SJCRH30 (cell line): ENCODE data around the gene ZCCHC9. TPM values are rescaled to one million over a fixed set of nuclear protein-coding genes. Genes with fewer than 3 reads are reported as not detected.

Experiments
- DNase-seq, 2 experiments: peaks; one replicate each; pipeline ENCODE4 v3.0.0-alpha.2; 2015 to 2020
- H3K27ac ChIP-seq: fragments of 250-450 bp; sonication (Bioruptor Pico); 2 replicates; pipeline ENCODE4 v1.5.1; 2020; ENCODE audit warnings: mild to moderate bottlenecking, moderate library complexity
- H3K27me3 ChIP-seq: fragments of 250-450 bp; sonication (Bioruptor Pico); 2 replicates; pipeline ENCODE4 v1.5.1; 2020; ENCODE audit warnings: mild to moderate bottlenecking, moderate library complexity
- H3K36me3 ChIP-seq: fragments of 250-450 bp; sonication (Bioruptor Pico); 2 replicates; pipeline ENCODE4 v1.5.1; 2020; ENCODE audit warnings: mild to moderate bottlenecking, moderate library complexity
- H3K4me1 ChIP-seq: fragments of 250-450 bp; sonication (Bioruptor Pico); 2 replicates; pipeline ENCODE4 v1.5.1; 2020; ENCODE audit warnings: mild to moderate bottlenecking, moderate library complexity
- H3K4me3 ChIP-seq: fragments of 250-450 bp; sonication (Bioruptor Pico); 2 replicates; pipeline ENCODE4 v1.5.1; 2020; ENCODE audit warnings: mild to moderate bottlenecking, moderate library complexity
- H3K9me3 ChIP-seq: fragments of 250-450 bp; sonication (Bioruptor Pico); replicated peaks from 2 replicates; pipeline ENCODE4 v1.5.1; 2020; ENCODE audit warnings: mild to moderate bottlenecking, moderate library complexity
- total RNA-seq: library from RNA; depleted of rRNA; stranded (reverse); fragments of >200 nt; shearing (Covaris generic); gene quantifications from 2 replicates; pipeline ENCODE4 v1.2.3, GENCODE V29; 2014; rRNA removed

Gene ZCCHC9
- total RNA-seq, 1 experiment from 2014 or later: 46.9 TPM

DNA sequence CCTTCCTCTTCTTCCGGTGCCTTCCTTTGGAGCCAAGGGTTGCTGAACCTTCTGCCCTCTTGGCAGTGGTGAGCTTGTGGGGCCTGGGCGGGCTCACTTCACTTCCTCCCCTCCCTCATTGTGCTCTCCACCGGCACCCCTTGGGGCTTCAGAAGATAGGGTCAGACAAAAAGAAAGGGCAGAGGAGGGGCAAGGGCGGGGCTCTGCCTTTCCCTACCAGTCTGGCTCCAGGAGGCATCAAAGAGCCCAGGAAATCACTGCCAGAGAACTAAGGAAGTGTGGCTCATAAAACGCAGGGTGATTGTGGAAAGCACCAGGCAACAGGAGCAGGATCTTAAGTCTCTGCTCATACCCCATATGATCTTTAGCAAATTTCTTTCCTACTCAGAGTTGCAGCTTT, 57.7 kb downstream of the ZCCHC9 start:
- no peak overlapping the region for H3K27ac ChIP-seq

GRCh38 chr5:81359881-81360280, 58.5 kb downstream of the ZCCHC9 start:
- H3K27me3 ChIP-seq: no peaks in the 10 kb centered on the region
- H3K4me1 ChIP-seq: no peaks in the 10 kb centered on the region
- no peak for DNase-seq
- no peak overlapping the region for H3K27ac ChIP-seq
- H3K9me3 ChIP-seq: no peaks in the 10 kb centered on the region
- H3K4me3 ChIP-seq: no peak overlapping the region
- H3K36me3 ChIP-seq: no peaks in the 10 kb centered on the region

More for the DNA sequence above, 57.7 kb downstream of the ZCCHC9 start:
- no peaks in the 10 kb centered on the region for H3K4me1 ChIP-seq
- no peak overlapping the region for H3K4me3 ChIP-seq
- no peaks in the 10 kb centered on the region for H3K36me3 ChIP-seq
- DNase-seq: no peak
- H3K9me3 ChIP-seq: no peaks in the 10 kb centered on the region
- H3K27me3 ChIP-seq: no peaks in the 10 kb centered on the region

DNA sequence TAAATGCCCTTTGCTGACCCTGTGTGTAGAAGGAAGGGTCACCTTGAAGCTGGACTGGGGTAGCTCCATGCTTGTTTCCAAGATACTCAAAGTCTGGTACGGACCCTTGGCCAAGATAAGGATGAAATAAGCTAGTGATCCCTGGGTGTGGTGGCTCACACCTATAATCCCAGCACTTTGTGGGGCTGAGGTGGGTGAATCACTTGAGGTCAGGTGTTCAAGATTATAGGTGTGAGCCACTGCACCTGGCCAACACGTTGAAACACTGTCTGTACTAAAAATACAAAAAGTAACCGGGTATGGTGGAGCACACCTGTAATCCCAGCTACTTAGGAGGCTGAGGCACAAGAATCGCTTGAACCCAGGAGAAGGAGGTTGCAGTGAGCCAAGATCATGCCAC, 59.3 kb downstream of the ZCCHC9 start:
- no peak overlapping the region for H3K4me3 ChIP-seq
- no peak for DNase-seq
- H3K27ac ChIP-seq: no peak overlapping the region
- H3K27me3 ChIP-seq: no peaks in the 10 kb centered on the region
- H3K36me3 ChIP-seq: no peaks in the 10 kb centered on the region
- H3K9me3 ChIP-seq: no peaks in the 10 kb centered on the region
- no peaks in the 10 kb centered on the region for H3K4me1 ChIP-seq

DNA sequence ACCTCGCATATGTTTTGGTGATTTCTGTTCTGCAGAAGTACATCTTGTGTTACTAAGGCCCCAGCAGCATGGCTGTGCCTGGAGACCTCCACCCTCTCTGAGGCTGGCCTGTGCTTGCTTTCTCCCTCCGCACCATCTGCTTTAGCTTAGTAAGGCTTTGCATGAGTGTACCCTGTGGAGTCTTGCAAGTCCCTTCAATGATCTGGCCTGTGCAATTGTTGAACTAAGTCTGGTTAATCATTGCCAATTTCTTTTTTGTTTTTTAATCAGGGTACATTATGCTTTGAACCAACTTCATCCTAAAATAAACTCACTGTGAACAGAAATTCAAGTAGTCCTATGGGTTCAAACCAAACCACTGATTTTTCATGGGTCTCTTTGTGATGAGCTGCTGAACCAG, 60.2 kb downstream of the ZCCHC9 start:
- no peak for DNase-seq
- H3K4me1 ChIP-seq: no peaks in the 10 kb centered on the region
- H3K27me3 ChIP-seq: no peaks in the 10 kb centered on the region
- no peak overlapping the region for H3K27ac ChIP-seq
- H3K9me3 ChIP-seq: no peaks in the 10 kb centered on the region
- no peak overlapping the region for H3K4me3 ChIP-seq
- no peaks in the 10 kb centered on the region for H3K36me3 ChIP-seq

Other genes starting within 250 kb of the ZCCHC9 start
- gene CKMT2, start 68.3 kb upstream of the ZCCHC9 start, total RNA-seq: not detected in 2 replicates
- 0.14 TPM in 1 of 2 replicates, not detected in the other for gene ACOT12, start 92.5 kb downstream of the ZCCHC9 start, total RNA-seq